GM19452 (cell line): ENCODE measurements around the gene TCF4.

Source experiments
- ATAC-seq: cut with Tn5 transposase; IDR thresholded peaks from one replicate; pipeline ENCODE4 v1.9.1; 2021; ENCODE audit not compliant: unreplicated experiment

TCF4 gene

DNA sequence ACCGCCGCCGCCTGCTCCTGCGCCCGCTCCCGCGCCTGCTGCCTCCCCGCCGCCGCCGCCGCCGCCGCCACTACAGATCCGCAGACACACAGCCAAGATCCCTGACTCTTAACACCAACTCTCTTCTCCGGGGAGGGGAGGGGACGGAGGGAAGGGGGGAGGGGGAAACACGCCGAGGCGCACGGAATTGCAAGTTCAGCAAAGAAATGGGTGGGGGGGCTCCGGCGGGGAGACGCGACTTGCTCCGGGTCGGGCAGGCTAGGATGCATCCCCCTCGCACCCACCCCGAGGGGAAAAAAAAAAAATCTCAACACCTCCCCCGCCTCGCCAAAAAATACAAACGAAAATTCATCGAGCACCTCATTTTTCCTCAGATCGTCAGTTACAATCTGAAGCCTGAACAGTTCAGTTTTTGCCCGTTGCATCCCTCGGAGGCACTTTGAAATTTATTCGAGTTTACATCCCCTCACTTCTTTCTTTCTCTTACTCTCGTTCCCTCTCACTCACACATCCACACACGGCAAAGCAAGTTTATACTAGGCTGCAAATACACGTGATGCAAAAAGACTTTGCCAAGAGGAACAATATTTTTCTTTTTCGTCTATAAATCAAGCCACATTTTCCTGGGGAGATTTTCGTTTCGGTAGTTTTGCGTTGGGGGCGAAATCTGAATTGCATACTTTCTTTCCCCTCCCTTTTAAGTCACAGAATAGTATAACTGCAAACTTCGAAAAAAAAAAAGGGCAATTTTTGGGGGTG is at the start of gene TCF4:
TSS of gene TCF4 (minus strand) at position 82 of the 759 bp plus-strand sequence. CDS start 1,076 bp downstream, outside the sequence.
- no peak for ATAC-seq

DNA sequence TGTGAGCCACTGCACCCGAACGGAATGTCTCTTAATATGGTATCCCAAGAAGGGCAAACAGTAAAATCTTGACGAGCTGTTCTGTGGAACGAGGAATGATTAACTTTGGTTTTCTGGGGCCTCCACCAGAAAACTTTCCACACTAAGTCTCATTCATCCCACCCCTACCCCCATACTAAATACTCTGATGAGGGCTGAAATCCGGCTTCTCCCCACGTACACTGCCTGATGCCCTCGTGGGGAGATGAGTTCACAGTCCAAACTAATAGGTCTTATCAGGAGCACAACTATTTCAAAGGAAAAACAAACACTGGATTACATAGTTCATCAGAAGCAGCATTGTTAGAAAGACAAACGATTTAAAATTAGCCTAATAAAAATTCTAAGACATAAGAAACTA is 49.2 kb upstream of the TCF4 start:
- ATAC-seq: no peak

DNA sequence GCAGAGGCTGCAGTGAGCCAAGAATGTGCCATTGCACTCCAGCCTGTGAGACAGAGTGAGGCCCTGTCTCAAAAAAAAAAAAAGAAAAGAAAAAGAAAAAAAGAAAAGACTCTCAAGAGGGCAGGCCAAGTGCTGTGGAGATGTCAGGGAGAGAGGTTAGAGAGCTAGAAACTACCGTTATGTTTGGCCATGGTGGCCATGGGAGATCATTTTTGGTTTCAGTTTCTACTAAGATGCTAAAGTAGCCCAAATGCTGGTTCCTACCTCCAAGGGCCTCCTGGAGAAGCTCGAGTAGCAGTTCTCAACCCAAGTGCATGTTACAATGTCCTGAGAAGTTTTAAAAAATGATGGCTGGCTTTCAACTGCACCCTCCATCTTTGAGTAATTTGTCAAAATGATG is 47.4 kb upstream of the TCF4 start:
- ATAC-seq: no peak

DNA sequence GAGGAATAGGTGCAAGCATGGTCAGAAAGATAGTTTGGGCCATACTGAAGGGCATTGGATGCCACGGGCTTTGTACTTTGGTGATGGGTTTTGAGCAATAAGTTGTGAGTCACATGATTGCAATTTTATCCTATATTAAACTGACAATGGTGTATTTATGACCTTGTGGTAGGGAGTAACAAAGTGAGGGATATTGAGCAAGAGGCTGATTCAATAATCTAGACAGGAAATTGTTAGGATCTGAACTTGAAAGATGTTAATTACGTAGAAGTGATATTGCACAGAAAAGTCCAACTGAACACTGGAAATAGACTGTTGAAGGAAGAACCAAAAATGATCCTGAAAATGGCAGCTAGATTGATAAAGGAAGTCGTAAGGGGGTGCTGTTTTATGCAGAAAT is 46.6 kb upstream of the TCF4 start:
- no peak for ATAC-seq

DNA sequence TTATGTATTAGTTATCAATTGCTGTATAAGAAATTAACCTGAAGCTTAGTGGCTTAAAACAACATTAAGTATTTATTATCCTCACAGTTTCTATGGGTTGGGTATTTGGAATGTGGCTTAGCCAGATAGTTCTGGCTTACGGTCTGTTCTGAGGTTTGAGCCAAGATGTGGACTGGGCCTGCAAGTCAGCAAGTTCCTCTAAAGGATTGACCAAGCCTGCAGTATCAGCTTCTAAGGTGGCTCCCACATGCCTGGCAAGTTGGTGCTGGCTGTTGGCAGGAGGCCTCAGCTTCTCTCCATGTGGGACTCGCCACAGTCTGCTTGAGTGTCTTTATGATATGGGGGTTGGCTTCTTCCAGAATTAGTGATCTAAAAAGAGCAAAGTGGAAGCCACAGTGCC is 45.0 kb upstream of the TCF4 start:
- no peak for ATAC-seq

DNA sequence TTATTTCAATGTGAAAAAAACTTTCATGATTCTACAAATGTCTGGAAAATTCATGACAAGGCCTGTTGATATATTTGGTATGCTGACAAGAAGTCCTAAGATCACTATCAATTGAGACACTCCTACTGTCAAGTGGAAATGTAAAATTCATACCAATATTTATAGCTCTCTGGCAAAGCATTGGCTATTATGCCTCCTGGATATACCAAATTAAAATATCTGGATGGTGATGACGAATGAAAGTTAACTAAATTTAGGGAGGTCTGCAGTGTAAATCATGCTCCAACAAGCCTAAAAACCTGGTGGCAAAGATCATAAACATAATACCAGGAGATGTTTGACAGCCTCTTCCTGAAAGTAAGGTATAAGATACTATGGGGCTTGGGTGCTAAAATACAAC is 41.1 kb upstream of the TCF4 start:
- no peak for ATAC-seq

DNA sequence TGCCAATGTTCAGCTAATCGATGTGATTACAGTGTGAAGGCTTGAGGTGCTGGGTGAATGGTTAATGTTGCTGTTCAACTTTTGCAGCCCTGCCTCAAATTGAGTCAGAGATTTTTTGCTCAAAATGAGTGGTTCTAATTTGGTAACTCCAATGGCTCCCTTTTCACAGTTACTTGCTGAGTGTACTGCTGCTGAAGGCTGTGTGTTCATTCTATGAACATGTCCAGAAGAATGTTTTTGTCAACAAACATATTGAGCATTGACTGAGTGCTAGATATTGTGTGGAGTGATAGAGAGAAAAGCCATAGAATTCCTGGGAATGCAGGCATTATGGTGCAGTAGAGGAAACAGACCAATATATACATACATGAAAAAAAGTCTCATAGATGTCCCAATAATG is 39.0 kb upstream of the TCF4 start:
- no peak for ATAC-seq

DNA sequence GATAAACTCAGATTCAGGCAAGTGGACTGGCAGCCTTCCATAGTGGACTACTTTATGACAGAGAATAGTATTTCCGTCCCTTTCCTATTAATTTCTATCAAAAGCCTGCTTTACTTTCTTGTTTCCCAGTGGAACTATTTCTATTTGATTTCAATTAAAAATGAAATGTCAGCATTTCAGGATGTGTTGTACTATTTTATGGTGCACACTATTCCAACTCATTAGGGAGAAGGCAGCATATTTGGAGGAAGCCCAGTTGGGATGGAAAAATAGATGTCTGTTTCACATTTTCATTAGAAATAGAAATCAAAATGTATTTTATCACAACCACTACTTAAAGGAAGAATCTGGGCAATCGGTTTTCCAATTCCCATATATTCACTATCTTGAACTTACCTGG is 37.9 kb upstream of the TCF4 start:
- ATAC-seq: no peak

DNA sequence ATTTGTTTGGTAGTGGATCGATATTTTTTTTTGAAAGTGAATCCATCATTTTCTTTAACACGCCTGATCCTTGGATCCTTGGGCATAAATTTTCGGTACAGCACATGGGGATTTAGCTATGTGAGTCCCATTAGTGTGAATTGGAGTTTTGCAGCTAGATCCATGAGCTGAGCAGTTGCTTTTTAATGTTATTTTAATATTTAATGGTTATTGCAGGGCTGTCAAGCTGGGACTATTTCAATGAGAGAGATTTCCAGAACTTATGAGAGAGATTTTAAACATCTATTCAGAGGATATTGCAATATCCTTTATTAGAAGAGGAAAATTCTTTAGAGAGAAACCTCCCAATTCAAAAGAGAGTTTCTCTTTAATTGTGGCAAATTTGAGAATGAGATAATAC is 35.6 kb upstream of the TCF4 start:
- no peak for ATAC-seq

DNA sequence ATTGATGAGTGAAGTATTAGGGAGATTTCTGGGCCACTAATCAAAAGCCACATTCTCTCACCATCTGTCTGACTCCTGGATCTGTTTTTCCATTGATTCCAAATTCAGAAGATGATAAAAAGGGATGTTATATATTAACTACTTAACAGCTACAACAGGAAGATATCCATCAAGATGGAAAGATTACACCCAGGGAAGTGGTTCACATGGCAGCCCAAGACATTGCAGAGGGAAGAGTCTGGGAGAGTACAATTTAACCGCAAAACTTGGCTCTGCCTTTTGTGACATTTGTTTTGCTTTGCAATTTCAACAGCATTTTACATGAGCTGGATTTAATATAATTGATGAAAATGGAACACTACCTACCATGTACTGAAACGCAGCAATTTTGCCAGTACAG is 22.5 kb upstream of the TCF4 start:
- no peak for ATAC-seq

DNA sequence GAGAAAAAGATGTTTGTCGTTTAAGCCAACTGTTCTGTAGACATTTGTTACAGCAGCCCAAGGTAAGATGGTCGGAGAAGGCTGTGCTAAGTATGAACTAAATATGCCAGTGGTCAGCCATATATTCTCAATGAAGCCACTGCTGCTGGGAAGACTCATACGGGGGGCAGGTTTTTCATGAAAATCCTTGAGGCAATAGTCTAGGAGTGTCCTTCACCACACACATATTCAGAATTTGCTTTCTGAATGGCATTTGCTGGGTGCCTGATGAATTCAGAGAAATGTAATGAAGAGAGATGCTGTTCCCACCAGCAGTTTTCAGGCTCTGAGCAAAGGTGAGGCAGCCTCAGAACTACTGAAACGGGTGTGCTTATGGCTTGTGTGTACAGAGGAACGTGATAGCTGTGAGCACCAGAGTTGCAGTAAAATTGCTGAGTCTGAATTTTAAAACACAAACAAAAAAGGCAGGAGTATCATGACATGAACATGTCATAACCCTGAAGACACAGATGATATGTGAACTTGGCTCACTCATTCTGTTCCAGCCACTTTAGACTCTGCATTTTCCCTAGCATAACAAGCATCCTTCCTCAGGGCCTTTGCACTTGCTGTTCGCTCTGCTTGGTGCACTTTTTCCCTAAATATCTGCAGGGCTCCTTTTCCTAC is 21.3 kb upstream of the TCF4 start:
- ATAC-seq: no peak

DNA sequence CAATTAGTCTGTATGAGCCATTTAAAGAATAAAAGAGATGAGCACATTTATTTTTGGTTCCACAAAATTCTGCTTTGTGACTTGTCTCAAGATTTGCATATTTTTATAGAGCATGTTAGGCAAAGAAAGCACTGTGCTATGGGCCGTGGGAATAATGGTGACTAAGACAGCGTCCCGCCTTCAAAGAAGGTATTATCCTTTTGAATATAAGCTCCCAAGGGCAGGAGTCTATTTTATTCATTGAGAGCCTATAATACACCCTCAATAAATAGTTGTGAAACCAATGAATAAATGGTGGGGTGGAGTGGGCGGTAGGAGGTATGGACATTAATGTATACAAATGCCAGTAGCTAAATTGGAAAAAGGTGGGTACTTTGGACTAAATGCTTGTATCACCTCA is 20.5 kb upstream of the TCF4 start:
- no peak for ATAC-seq

DNA sequence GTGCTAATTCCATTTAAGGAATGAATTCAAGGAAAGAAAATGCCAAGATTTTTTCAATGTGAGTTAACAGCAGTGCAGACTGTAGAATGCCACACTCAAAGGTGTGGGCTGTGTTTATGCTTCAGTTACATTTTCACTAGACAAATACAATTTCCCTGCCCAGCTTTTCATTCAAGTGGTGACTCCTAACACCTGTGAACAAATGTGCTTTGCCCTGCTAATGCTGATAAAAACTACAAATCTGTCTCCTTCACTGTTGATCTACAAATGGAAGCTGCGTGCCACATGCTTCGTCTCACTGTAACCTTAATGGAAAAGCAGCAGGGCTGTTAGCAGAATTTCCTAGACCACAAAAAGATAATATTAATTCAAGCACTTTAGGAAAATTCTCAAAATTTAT is 19.8 kb upstream of the TCF4 start:
- ATAC-seq: no peak

DNA sequence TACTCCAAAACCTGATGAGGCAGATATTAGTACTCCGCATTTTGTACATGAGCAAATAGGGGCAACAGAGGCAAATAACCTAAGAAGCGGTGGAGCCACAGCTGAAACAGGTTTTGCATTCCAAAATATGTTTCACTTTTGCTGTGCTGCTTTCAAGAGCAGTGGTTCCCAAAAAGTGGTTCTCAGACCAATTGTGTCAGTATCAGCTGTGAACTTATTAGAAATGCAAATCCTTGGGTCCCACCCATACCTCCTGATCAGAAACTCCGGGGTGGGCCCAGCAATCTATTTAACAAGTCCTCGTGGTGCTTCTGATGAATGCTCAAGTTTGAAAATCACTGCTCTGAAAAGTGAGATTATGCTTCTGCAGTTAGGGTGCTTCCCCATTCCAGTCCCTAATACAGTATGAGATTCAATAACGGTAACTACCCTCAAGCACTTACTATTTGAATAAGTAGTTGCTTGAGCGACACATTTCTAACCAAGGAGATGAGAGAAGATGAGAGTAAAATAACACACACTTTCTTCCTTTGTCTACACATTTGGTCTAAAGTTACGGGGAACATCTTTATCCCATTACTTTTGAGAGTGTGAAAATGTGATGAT is 17.8 kb upstream of the TCF4 start:
- peak; percentile 65 for ATAC-seq

DNA sequence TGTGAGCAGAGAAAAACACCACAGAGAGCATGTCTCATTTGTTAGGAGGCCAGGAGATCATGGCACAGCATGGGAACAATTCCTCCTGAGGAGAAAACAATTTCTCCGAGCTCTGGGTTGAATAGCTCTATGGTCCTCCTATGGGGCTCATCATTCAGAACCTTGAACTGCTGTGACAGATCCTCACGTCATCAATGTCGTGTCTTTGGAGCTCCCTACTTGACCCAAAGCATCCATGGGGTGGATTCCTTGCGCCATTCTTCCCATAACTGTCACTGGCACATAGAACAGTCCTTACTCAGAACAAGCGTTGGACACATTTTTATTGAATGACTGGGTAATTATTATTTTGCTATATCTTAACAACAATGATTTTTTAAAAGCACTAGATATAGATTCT is 15.8 kb upstream of the TCF4 start:
- ATAC-seq: no peak

DNA sequence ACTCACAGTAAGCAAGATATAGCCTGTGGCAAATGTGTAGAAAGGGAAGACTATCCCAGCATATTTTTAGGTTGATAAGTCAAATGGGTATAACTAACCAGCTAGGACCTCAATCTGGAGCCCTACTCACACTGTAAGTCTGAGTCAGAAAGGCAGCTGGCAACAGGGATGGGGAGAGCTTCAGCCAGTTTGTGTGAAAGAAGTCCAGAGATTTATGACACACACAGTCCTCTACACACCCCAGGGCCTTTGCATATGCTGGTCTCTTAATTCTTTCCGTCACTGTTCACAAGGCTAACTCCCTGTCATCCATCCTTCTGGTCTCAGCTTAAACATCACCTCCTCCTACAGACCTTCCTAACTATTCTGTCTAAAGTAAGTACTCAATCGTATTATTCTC is 5.9 kb upstream of the TCF4 start:
- no peak for ATAC-seq

DNA sequence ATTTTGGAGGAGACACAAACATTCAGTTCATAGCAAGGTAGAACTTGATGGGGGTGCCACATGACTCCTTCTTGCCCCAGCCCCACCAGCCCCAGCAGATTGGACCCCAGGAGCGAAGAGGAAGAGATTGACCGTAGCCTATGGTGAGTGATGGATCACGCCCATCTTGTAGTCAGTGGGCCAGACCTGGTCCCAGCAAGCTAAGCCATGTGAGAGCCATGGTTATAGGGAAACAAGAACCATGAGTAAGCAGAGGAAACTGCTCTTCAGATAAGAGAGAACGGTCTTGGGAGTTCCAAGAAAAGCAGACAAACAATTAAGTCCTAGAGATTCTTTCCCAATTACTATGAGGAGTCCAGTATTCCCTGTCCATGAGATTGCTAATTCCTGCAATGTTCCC is 4.6 kb upstream of the TCF4 start:
- ATAC-seq: no peak

DNA sequence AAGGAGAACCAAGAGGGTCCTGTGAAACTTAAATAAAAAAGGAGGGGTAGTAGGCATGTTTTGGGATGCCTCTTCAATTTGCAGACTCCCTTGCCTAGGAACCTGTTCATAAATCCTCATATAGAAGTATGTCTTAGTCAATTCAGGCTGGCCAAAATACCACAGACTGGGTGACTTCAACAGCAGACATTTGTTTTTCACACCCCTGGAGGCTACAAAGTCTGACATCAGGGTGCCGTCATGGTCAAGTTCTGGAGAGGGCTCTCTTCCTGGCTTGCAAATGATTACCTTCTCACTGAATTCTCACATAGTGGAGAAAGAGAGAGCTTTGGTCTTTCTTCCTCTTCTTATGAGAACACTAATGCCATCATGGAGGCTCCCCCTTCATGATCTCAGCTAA is 4.1 kb upstream of the TCF4 start:
- ATAC-seq: no peak

DNA sequence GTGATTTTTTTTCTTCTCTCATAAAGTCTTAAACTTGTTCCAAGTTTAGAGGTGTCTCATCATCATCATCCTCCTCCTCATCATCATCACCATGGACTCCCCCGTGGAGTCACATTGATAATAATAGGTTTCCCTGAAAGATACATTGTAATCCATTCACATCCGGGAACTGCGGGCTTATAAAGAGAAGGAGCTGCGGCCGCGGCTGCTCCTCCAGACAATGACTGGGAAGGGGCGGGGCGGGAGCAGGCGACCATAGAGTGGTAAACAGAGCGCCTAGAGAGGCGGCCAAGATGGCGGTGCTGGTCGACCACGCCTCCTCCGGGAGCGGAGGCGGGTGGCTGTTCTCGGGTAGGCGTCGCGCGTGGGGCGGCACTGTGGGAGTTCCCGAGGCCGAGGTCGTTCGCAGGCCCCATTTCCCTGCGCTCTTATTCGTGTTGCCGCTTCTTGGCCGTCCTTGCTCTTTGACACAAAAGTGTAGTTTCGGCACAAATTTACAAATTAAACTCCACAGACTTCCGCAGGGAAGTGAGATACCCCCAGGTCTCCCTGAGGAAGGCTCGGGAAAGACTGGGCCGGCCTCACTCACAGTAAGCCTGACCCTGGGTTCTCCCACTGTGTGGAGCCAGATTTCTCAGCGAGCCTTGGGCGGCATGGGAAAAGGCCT is 1.8 kb upstream of the TCF4 start:
- peak; percentile 93 for ATAC-seq

DNA sequence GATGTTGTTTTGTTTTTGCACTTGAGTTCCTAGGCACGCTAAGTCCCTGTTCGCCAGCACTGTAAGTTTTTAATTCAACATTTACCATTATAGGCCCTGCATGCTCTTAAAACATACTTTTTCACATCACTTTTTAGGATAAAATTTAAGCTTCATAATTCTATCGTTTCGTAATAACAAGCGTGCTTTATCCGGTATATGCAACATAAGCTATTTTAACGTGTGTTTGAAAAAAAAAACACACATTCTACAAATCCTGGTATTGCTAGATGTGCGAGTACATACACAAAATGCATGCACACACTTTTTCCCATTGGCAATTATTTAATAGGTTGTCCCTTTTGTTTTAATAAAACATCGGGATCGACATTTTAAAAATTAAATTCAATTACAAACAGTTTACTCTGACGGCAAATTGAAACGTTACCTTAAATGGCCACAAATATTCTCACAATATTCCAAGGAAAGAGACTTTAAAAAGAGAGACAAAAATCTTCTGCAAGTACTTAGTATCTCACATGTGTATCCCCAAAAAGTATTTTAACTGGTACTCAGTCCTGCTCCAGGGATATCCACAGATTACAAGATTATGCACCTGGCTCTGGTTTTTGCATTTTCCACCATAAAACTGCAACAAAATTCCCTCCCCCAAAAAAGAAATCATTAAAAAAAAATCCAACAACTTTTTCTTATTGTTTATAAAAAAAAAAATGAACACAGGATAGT is 1.0 kb upstream of the TCF4 start:
- ATAC-seq: no peak

DNA sequence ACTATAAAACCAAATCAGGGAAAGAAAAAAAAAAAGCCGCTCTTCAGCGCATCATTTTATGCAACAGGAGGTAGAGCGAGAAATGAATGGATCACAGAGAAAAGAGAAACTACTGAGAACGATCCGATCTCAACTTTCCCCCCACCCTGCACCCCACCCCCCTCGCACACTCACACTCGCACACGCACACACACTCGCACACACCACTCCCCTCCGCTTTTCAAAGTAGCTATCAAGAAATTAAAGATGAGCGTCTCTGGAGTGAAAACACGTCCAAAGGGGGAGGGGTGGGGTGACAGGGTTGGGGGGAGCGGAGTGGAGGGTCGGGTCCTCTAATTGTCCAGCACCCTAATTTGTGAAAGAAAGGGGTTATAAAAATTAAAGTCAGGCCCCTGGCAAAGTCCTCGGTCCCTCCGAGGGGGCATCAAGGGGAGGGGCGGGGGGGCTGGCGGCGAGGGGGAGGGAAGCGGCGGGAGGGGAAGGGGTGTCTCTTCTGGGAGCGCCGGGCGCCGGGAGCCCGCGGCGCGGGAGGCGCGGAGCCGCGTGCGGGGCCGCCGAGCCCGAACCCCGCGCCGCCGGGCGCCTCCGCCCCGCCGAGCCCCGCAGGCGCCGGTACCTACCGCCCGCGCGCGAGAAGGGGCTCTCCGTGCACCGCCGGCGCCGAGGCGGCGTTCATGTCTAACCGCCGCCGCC is 428 bp downstream of the TCF4 start:
- no peak for ATAC-seq
